Endometrial microvascular endothelial cells (primary cell): Measurements from ENCODE around the gene LRIT2. TPM values are rescaled to one million over a fixed set of nuclear protein-coding genes. Genes with fewer than 3 reads are reported as not detected.

Experiments
- in situ Hi-C: cut with HindIII; loops from 2 replicates; pipeline ENCODE4 v1.10.0; 2017; ENCODE audit warnings: low sequenced_read_pairs, low pct_unique_long_range_greater_than_20kb; ENCODE audit errors: inconsistent ontology term
- total RNA-seq: library from RNA; depleted of rRNA; stranded (reverse); fragments of >200 nt; gene quantifications from one replicate; pipeline ENCODE4 v1.2.3, GENCODE V29; 2015; ENCODE audit errors: inconsistent ontology term

Gene LRIT2
- total RNA-seq, 1 donor from 2014 or later, result not detected

DNA sequence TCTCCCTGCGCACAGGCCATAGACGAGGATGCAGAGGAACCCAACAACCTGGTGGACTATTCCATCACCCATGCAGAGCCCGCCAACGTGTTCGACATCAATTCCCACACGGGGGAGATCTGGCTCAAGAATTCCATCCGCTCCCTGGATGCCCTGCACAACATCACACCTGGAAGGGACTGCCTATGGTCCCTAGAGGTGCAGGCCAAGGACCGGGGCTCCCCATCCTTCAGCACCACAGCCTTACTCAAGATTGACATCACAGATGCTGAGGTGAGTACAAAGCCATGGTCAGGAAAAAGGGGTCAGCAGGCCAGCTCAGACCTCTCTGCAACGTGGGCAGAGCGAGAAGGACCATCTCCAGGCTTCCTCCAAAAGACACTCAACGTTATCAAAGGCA lies 12.3 kb downstream of the LRIT2 start:
- in situ Hi-C loops, result no loop called here

DNA sequence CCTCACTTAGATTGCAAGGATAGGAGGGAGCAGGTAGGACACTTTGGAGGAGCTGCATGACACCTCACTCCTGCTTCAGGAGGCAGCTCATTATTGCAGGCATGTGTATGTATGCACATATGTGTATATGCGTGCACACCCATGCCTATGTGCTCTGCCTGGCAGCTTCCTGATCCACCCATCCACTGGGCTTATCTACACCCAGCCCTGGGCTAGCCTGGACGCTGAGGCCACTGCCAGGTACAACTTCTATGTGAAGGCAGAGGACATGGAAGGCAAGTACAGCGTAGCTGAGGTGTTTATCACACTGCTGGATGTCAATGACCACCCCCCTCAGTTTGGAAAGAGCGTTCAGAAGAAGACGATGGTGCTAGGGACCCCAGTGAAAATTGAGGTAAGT lies 13.3 kb downstream of the LRIT2 start:
- in situ Hi-C loops, result no loop called here

DNA sequence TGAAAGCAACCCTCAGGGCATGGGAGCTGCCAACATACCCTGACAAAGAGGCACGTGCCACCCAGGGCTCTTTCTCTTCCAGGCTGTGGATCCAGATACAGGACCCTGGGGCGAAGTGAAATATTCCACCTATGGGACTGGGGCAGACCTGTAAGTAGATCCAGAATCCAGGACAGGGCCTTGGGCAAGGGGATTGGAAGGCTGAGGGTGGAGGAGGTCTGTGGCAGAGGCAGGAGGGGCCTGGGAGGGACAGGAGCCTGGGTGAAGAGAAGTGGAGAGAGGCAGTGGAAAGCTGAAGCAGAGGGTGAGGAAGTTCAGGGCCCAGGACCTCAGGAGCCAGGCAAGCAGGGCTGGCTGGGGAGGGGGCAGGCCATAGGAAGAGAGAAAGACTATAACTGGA lies 13.8 kb downstream of the LRIT2 start:
- in situ Hi-C loops, result no loop called here

DNA sequence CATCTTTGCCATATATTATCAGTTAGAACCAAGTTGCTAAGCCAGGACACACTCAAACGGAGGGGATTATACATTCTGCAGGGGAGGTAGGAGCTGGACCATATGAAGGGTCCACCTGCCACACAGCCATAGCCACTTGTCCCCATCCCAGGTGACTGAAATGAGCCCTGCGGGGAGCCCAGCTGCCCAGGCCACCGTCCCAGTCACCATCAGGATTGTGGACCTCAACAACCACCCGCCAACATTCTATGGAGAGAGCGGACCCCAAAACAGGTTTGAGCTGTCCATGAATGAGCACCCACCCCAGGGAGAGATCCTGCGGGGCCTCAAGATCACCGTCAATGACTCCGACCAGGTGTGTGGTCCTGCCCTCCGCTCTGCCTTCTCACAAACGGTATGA lies 17.3 kb downstream of the LRIT2 start:
- in situ Hi-C loops, result no loop called here

DNA sequence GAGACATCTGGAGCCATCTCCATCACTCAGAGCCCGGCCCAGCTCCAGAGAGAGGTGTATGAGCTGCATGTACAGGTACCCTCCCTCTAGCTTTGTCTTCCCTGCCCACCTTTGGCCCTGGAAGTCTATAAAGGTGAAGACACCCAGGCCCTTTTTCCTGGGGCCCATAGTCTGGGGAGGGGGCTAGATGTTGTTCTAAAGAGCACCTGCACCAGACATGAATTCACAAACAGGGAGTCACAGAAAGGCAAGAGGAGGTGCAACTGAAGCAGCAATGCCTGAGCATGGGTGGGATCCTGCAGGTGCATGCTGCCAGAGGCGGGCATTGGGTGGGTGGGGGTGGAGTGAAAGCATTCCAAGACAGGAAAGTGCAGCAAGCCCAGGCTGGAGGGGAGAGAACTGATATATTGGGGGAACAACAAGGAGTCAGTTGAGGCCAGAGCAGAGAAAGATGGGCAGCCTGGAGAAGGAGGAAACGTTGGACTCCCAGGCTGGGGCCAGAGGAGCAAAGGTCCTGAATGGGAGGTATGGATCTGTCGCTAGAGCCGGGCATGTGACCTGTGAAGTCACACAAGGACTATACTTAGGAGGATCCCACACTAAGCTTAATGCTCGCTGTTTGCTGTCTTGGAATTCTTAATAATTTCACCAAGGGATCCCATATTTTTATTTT lies 19.4 kb downstream of the LRIT2 start:
- in situ Hi-C loops, result no loop called here

DNA sequence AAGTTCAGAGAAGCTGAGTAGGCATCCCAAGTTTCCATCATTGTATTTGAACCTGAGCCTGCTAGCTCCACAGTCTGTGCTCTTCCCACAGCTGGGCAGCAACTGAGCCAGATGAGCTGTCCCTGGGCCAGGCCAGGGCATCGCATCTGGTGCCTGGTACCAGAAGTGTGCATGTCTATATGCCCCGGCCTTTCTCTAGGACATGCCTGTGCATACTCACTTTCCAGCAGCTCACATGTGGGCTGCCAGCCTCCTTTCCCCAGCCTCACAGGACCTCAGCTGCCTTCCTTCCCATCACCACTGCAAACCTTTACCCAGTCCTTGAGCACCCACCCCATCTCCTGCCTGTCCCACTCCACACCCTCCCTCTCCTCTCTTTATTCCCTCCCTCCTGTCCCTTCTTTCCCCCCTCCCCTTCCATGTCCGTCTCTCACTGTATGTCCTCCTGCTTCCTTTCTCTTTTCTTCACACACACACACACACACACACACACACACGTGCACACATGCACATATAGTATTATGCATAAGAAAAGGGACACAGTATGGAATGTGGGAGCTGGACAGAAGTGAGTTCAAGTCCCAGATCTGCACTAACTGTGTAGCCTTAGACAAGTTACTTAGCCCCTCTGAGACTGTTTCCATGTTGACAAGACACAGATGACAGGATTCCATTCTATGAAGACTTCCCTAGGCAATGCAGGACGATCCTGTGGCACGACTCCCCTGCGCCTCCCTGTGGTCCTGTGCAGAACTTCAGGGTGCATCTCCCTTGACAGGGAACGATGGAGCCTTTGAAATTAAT lies 20.1 kb downstream of the LRIT2 start:
- in situ Hi-C loops, result no loop called here

DNA sequence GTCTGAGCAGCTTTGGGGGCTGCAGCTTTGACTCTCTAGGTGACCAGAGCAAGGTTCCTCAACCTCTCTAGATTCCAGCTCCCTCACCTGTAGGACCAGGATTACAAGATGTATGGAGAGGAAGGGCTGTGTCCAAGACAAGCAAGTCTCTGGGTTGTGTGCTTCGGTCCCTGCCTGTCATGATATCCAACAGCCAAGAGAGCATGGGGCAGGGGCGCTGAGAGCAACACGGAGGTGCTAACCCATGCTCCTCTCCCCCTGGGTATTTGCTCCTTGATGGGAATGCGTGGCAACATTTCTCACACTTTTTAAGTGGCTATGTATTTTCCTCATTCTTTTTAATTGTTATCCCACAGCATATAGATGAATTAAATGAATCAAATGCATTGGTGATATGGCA lies 20.7 kb downstream of the LRIT2 start:
- in situ Hi-C loops, result no loop called here

DNA sequence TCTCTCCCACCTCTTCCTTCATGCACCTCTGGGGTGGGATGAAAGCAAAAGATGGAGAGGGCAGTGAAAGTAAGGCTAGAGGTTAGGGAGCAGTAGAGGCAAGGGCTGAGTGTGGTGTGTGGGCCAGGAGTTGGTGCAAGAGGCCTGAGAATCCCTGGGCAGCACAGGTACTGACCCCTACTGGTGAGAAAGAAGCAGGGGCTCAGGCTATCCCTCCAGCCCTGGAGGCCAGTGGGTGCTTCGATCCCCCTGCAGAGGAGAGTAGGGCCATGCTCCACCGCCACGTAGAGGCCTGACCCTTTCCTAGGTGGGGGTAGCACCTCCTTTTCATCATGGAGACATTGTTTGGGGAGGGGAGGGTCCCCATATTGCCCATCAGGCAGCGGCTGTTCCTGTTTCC lies 21.2 kb downstream of the LRIT2 start:
- in situ Hi-C loops, result no loop called here

DNA sequence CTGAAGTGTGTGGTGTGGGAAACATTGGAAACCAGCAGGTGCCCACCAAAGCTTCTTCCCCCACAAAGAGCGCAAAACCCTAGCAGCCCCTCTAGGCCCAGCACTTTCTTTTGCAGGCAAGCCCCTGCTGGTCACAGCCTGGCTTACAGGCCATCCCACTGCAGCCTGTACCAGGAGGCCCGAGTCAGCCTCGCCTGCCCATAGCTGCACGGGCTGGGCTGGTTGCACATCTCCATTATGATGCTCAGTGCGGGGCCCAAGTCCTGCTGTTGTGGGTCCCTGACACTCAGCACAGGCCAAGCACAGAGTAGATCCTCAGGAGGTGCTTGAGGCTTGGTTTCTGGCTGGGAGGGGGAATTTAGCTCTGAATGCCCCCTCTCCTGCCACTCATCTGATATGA lies 23.0 kb downstream of the LRIT2 start:
- in situ Hi-C loops, result no loop called here

DNA sequence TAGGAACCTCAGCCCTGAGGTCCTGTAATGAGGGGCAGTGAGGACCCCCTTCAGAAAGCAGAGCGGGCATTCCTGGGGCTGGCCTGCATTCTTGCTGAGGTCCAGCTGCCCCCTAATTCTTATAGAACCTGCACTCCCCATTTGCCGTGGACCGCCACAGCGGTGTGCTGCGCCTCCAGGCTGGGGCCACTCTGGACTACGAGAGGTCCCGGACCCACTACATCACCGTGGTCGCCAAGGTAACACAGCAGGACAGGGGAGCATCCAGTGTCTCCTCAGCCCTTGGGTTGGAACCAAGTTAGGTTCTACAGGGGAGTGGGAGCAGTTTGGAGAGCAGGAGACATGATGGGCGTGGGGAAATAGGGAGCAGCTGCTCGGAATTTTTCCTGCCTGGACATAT lies 23.7 kb downstream of the LRIT2 start:
- in situ Hi-C loops, result no loop called here

DNA sequence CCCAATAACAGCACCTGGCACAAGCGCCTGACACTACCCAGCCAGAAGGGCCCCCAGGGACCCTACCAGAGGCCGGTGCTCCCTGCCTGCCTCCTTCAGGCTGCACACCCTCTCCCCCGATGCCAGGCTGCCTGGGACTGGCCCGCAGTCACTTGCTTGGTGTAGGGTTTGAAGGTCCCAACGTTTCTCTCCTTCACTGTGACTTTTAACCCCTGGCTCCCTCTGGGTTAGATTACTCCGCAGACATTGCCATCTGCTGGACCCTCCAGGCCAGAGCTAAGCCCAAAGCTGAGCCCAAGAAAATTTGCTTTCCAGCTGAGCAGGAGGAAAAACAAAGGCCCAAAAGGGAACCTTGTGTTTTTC lies 24.1 kb downstream of the LRIT2 start:
- in situ Hi-C loops, result no loop called here

DNA sequence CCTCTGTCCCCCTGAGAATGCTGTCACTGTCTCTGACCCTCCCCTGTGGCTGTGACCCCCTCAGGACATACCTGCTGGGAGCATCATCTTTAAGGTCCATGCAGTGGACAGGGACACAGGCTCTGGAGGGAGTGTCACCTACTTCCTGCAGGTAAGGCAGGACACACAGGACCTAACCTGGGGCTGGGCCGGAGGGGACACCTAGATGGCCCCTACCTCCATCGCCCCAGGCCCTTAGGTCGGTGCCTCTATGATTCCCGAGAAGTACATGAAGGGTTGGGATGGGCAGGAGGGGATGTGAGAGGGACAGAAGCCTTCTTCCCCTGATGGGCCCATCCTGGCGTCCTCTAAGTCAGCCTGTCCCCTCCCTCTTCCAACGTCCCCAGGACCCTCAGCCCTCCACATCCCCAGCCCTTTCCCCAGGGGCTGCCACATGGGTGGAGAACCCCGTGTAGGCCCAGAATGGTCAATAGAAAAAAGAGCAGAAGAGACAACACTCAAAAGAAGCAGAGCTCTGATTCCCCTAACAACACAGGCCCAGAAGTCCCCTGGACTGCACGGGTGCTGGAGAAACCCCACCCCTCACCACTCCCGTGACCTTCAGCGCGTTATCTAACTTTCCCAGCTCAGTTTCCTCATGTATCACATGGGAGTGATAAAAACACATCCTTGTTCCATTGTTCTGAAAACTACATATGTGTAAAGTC lies 24.7 kb downstream of the LRIT2 start:
- in situ Hi-C loops, result no loop called here

DNA sequence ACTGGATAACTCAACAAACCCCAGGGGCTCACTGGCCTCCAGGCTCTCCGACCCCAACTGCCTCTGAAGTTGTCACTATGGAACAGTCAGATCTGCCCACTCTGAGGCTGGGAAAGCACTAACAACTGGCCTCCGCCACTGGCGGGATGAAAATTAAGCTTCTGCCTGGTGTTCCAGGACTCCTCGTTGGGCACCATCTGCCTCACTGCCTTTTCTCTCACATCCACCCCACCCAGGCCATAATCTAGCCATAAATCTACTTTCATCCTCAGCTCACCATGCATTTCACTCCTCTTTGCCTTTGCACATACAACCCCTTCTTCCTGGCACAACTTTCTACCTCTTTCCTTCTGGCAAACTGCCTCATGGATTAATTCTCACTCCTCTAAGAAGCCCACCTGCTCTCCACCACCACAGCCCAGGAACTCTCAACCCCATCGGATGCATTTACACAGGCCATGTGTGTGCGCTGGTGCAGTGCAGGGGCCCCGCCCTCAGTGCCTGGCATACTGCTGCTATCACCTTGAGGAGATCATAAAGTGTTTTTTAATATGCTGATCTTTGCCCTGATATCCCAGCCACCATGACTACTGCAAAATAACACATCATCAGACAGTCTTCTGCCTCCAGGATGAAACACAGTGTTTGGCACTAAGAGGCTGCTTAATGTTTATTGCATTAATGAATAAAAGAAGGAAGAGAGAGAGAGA lies 27.0 kb downstream of the LRIT2 start:
- in situ Hi-C loops, result no loop called here

DNA sequence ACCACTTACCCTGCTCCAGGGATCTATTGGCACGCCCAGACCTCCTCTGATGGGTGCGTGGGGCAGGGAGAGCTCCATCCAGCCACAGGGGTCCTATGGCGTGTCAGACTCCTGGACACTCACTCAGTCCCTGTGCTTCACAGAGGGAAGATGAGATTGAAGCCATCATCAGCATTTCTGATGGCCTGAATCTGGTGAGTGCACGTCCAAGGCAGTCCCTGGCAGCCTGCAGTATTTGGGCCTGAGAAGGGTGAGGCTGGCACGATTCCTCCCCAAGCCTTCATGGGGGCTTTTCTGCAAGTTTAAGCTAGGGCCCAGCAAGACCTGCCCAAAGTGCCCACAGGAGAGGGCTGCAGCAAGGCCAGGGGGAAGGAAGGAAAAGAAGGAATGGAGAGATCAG lies 27.7 kb downstream of the LRIT2 start:
- in situ Hi-C loops, result no loop called here

DNA sequence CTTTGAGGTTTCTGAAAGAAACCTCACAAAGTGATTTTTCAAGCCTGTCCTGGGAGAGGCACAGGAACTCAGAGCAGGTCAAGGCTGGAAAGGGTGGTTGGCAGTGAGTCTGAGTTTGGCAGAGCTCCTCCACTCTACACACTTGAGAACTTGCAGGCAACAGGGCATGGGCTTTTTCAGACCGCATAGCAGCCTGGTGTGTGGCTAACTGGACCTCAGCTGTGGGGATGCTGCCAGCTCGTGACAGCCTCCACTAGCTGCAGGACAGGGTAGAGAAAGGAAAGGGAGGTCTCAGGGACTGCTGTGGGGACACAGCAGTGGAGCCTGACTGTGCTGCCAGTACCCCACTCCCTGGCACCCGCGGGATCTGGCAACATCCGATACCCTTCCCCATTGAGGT lies 28.4 kb downstream of the LRIT2 start:
- in situ Hi-C loops, result no loop called here

DNA sequence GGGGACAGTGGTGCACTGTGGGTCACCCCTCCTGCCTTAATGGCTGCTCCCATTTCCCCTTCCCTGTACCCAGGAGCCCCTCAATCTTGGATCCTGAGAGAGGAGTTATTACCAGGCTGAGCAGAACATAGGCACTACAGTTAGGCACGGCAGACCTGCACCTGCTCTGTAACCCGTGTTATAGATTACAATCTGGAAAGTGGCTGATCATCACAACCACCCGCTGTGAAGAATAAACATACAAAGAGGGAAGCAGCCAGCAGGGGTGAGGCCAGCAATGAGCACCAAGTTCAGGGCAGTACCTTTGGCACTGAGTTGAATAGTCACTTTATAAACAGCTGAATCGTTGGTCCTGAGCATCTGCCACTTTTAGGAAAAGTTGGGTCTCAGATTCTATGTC lies 29.3 kb downstream of the LRIT2 start:
- in situ Hi-C loops, result no loop called here

DNA sequence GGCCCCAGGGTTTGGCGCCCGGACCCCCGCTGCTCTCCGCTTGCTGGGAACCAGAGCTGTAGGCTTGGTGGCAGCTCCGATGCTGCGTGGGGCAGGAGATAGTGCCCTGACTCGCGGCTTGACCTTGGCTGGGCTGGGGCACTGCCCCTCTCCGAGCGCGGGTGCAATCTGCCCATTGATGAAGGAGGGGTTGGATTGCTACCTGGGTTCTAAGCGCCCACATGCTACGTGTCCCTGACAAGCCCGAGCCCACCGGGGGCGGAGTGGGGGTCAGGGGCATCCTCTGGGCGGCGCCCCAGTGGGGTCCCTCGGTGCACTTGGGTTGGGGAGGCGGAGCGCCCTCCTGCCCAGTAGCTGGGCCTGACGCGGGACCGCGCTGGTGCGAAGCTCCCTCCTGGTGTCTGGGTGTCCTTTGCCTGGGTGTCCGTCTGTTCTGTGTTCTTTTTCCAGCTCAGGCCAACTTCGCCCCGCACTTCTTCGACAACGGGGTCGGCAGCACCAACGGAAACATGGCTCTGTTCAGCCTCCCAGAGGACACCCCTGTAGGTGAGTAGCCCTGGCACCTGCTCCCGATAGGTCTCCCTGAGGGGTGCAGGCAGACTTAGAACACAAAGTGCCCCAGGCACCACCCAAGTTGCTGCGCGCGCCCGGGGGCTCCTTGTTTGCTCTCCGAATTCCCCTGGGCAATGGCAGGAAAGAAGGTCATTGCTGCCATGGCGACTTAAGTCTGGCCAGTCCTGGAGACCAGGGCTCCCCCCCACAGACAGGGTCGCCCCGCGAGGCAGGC lies 30.1 kb downstream of the LRIT2 start:
- in situ Hi-C loops, result no loop called here

DNA sequence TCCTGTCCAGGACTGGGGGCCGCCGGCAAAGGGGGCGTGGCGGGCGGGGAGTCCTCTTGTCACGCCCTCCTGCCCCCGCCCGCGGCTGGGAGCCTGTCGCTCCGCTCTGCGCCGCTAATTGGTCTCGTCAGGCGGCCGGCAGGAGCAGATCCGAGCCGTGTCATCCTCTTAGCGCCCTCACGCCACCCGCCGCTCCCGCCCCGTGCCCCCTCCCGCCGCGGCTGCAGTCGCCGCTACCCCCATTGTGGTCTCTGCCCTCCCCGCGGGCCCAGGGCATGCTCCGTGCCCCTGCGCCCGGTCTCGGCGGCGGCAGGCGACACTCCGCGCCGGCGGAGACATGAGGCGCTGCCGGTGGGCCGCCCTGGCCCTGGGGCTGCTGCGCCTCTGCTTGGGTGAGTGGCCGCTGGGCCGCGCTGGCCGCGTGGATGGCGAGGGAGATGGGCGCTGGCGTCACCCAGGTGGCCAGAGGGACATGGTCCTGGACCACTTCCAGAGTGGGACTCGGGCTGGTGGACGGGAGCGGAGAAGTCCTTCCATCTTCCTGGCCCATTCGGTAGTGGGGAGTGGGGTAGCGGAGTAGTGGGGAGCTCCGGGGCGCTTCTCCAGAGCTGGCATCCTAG lies 30.8 kb downstream of the LRIT2 start, which contains the start of gene CDHR1:
Gene CDHR1 (plus strand): TSS at position 114 of the 620 bp plus-strand sequence. CDS start 224 bp downstream, at position 338.
- in situ Hi-C loops, result no loop called here
